ENCODE measurements around the gene COL6A3. TPM values are rescaled to one million over a fixed set of nuclear protein-coding genes. Genes with fewer than 3 reads are reported as not detected.

COL6A3 gene
- total RNA-seq, 1 experiment from 2014 or later = 0.57 TPM

DNA sequence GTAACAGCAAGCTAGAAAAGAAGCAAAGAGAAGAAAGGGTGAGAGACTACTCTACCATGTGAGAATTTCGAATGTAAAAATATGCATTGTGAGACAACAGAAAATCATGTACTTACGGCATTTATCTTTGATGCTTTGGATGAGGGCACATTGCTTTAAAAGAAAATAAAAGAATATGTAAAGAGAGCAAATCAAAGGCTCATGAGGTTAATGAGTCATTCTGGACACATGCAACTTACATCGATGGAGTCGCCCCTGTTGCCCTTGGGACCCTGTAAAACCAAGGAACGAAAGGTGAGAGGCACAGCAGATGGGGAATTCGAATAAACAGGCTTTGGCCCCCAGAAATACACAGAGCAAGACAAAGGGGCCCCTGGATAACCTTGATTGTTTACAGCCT is 69.0 kb downstream of the COL6A3 start:
- peaks cover 33% of the 10 kb centered on the region for H3K27me3 ChIP-seq (ENCODE audit: insufficient read depth, low read depth)
- H3K9me2 ChIP-seq (ENCODE audit: insufficient read depth) = no peaks in the 10 kb centered on the region
- intact Hi-C loops (cut with micrococcal nuclease; ENCODE audit: unreplicated experiment) = no loop called here
- no peak overlapping the region for H3K4me2 ChIP-seq
- BruUV-seq (replicated peaks) = no TSS peak
- no peak overlapping the region for H3K27ac ChIP-seq
- H3K9me3 ChIP-seq (ENCODE audit: insufficient read depth, low read depth) = no peaks in the 10 kb centered on the region
- TF ChIP-seq, protein P1, sequence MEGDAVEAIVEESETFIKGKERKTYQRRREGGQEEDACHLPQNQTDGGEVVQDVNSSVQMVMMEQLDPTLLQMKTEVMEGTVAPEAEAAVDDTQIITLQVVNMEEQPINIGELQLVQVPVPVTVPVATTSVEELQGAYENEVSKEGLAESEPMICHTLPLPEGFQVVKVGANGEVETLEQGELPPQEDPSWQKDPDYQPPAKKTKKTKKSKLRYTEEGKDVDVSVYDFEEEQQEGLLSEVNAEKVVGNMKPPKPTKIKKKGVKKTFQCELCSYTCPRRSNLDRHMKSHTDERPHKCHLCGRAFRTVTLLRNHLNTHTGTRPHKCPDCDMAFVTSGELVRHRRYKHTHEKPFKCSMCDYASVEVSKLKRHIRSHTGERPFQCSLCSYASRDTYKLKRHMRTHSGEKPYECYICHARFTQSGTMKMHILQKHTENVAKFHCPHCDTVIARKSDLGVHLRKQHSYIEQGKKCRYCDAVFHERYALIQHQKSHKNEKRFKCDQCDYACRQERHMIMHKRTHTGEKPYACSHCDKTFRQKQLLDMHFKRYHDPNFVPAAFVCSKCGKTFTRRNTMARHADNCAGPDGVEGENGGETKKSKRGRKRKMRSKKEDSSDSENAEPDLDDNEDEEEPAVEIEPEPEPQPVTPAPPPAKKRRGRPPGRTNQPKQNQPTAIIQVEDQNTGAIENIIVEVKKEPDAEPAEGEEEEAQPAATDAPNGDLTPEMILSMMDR (conservative IDR thresholded peaks at IDR 0.05) = no peak
- no peak for TF ChIP-seq EZH2 (IDR thresholded peaks at IDR 0.05; ENCODE audit: low read depth)
- no peak for DNase-seq
- no peak overlapping the region for H3K4me3 ChIP-seq
- H3K36me3 ChIP-seq (ENCODE audit: low read depth) = no peaks in the 10 kb centered on the region
- CTCF ChIA-PET = no interaction called here
- H3K4me1 ChIP-seq (replicated peaks; ENCODE audit: insufficient read depth) = no peaks in the 10 kb centered on the region
- H3K79me2 ChIP-seq (ENCODE audit: low read depth) = no peaks in the 10 kb centered on the region
- no peaks in the 10 kb centered on the region for H3F3A ChIP-seq (ENCODE audit: insufficient read depth, low read depth)
- POLR2A ChIA-PET (ENCODE audit: unreplicated experiment) = interaction anchor here (0.6 kb wide), 1 partner anchor 24 kb away, joined by 5 read pairs; no protein-coding TSS in a partner anchor
- H2AFZ ChIP-seq = no peak overlapping the region
- no peaks in the 10 kb centered on the region for H4K20me1 ChIP-seq (ENCODE audit: insufficient read depth)

DNA sequence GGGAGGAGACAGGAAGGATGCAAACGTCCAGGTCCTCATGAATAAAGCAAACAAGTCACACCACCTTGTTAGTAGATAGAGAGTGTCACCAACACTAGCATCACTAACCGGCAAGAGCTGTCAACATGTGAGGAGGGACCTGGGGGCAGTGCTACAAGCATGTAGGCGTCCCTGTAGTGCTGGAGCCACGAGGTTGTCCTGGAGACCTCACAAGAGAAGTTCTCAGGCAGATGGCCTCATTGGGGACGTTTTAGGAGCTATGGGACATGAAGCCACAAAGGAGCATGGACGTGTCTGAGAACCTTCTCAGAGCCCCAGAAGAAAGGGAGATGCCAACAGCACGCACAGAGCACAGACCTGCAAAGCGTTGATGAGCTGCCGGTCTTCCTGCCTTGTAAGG is 70.0 kb downstream of the COL6A3 start:
- Histone ChIP-seq H3F3A (ENCODE audit: insufficient read depth, low read depth) (no peaks in the 10 kb centered on the region), H2AFZ (no peak overlapping the region)

DNA sequence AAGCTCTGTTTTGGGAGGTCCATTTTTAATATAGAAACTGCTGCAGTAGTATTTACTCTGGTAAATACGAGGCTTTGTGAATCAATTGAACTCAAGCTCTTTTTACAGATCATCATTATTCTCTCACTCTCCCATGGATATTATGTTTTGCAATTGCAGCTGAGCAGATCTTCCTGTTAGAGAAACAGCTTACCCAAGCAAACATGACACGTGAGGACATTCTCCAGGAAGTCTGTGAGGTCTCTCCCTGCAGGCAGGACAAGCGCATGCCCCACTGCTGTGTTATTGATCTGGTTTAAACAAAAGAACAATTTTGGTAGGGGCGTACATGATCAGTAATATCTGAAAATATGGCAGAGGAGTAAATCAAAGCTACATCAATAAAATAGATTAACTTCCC is 72.1 kb downstream of the COL6A3 start:
- DNase-seq = no peak
- Histone ChIP-seq H3K36me3 (ENCODE audit: low read depth) (no peaks in the 10 kb centered on the region), H3K4me3 (no peak overlapping the region), H3K27me3 (ENCODE audit: insufficient read depth, low read depth) (peaks cover 32% of the 10 kb centered on the region), H3K4me2 (no peak overlapping the region), H4K20me1 (ENCODE audit: insufficient read depth) (no peaks in the 10 kb centered on the region), H3K27ac (no peak overlapping the region), H3K4me1 (replicated peaks; ENCODE audit: insufficient read depth) (no peaks in the 10 kb centered on the region), H3K9me2 (ENCODE audit: insufficient read depth) (no peaks in the 10 kb centered on the region), H2AFZ (no peak overlapping the region), H3K79me2 (ENCODE audit: low read depth) (no peaks in the 10 kb centered on the region), H3K9me3 (ENCODE audit: insufficient read depth, low read depth) (no peaks in the 10 kb centered on the region), H3F3A (ENCODE audit: insufficient read depth, low read depth) (no peaks in the 10 kb centered on the region)
- ChIA-PET POLR2A (ENCODE audit: unreplicated experiment) (no interaction called here), CTCF (no interaction called here)
- BruUV-seq (replicated peaks) = no TSS peak
- TF ChIP-seq, protein P1 (conservative IDR thresholded peaks at IDR 0.05) = no peak
- no peak for TF ChIP-seq EZH2 (IDR thresholded peaks at IDR 0.05; ENCODE audit: low read depth)
- intact Hi-C loops (cut with micrococcal nuclease; ENCODE audit: unreplicated experiment) = no loop called here

More for the DNA sequence above, 70.0 kb downstream of the COL6A3 start:
- Histone ChIP-seq H3K9me2 (ENCODE audit: insufficient read depth) (no peaks in the 10 kb centered on the region), H3K4me1 (replicated peaks; ENCODE audit: insufficient read depth) (no peaks in the 10 kb centered on the region), H3K27ac (no peak overlapping the region), H3K4me2 (no peak overlapping the region), H3K79me2 (ENCODE audit: low read depth) (no peaks in the 10 kb centered on the region), H3K27me3 (ENCODE audit: insufficient read depth, low read depth) (peaks cover 32% of the 10 kb centered on the region), H3K4me3 (no peak overlapping the region), H3K9me3 (ENCODE audit: insufficient read depth, low read depth) (no peaks in the 10 kb centered on the region), H4K20me1 (ENCODE audit: insufficient read depth) (no peaks in the 10 kb centered on the region), H3K36me3 (ENCODE audit: low read depth) (no peaks in the 10 kb centered on the region)
- ChIA-PET POLR2A (ENCODE audit: unreplicated experiment) (interaction anchor here (0.7 kb wide), 1 partner anchor 874 kb away, joined by 3 read pairs; no protein-coding TSS in a partner anchor), CTCF (no interaction called here)
- intact Hi-C loops (cut with micrococcal nuclease; ENCODE audit: unreplicated experiment) = no loop called here
- TF ChIP-seq, protein P1 (conservative IDR thresholded peaks at IDR 0.05) = no peak
- no peak for TF ChIP-seq EZH2 (IDR thresholded peaks at IDR 0.05; ENCODE audit: low read depth)
- no TSS peak for BruUV-seq (replicated peaks)
- DNase-seq = no peak

All from PC-9 (cell line).